H1 (cell line): ENCODE results near the gene PTPRO. TPM values are rescaled to one million over a fixed set of nuclear protein-coding genes. Genes with fewer than 3 reads are reported as not detected.

Experiments
- CTCF ChIA-PET: fragments of 300-600 bp; sonication (Branson Sonifier 250); formaldehyde crosslinking; loops from one replicate; lab custom pipeline; 2021; ENCODE audit not compliant: partially characterized antibody; lab: Charles Lee
- POLR2A ChIA-PET: fragments of 300-600 bp; sonication (Branson Sonifier 250); formaldehyde crosslinking; loops from one replicate; lab custom pipeline; 2021; ENCODE audit warnings: inconsistent platforms; ENCODE audit not compliant: partially characterized antibody; lab: Charles Lee
- DNase-seq, 2 experiments: peaks; one replicate each; pipeline versions ENCODE4 v3.0.0 to v3.0.0-alpha.2; 2010 to 2022; ENCODE audit warnings: low spot score in 2 of 2, low read depth in 1 of 2, mixed read lengths in 1 of 2
- FAIRE-seq: peaks from 2 replicates; lab custom pipeline; 2011; peaks lifted over from hg19 to GRCh38; lab: Jason Lieb, UNC
- H2AFZ ChIP-seq: 2 replicates; pipeline ENCODE4 v1.8.1; 2012; ENCODE audit warnings: low read length, inconsistent platforms
- H2AK5ac ChIP-seq: 2 replicates; pipeline ENCODE4 v1.6.1; 2013; ENCODE audit warnings: low read depth, low read length
- H2BK120ac ChIP-seq: replicated peaks from 2 replicates; pipeline ENCODE3; 2013; ENCODE audit warnings: low read depth, low read length, inconsistent platforms
- H2BK12ac ChIP-seq: 2 replicates; pipeline ENCODE4 v1.6.1; 2013; ENCODE audit warnings: low read depth, low read length
- H2BK15ac ChIP-seq: 2 replicates; pipeline ENCODE4 v1.6.1; 2013; ENCODE audit warnings: low read length
- H2BK20ac ChIP-seq: 2 replicates; pipeline ENCODE4 v1.6.1; 2013; ENCODE audit warnings: low read length
- H2BK5ac ChIP-seq: 2 replicates; pipeline ENCODE4 v1.6.1; 2013; ENCODE audit warnings: low read depth, low read length
- H3K14ac ChIP-seq: 2 replicates; pipeline ENCODE4 v1.6.1; 2013; ENCODE audit warnings: inconsistent platforms; ENCODE audit not compliant: insufficient read length
- H3K18ac ChIP-seq: 2 replicates; pipeline ENCODE4 v1.6.1; 2013; ENCODE audit warnings: low read length; ENCODE audit errors: extremely low read depth
- H3K23ac ChIP-seq: 2 replicates; pipeline ENCODE4 v1.6.1; 2013; ENCODE audit warnings: inconsistent platforms; ENCODE audit not compliant: insufficient read length
- H3K23me2 ChIP-seq: 2 replicates; pipeline ENCODE4 v1.6.1; 2013; ENCODE audit warnings: low read depth, low read length
- H3K27ac ChIP-seq: 2 replicates; pipeline ENCODE4 v1.6.1; 2011; ENCODE audit warnings: low read depth, low read length, inconsistent platforms
- H3K27me3 ChIP-seq, 4 experiments: replicated peaks in 1 of 4; 1 replicate in 1 of 4; 2 replicates in 3 of 4; pipeline versions ENCODE4 v1.6.1 to v1.8.1; 2011 to 2013; ENCODE audit warnings: low read length in 3 of 4, mild to moderate bottlenecking in 3 of 4, inconsistent platforms in 2 of 4, mixed read lengths in 2 of 4, moderate library complexity in 1 of 4; ENCODE audit not compliant: control insufficient read depth in 3 of 4, insufficient read depth in 3 of 4; ENCODE audit errors: extremely low read depth in 1 of 4
- H3K36me3 ChIP-seq, 4 experiments: 2 replicates each; pipeline versions ENCODE4 v1.6.1 to v1.8.1; 2011 to 2013; ENCODE audit warnings: mild to moderate bottlenecking in 4 of 4, low read length in 3 of 4, moderate library complexity in 2 of 4, control low read depth in 1 of 4, inconsistent platforms in 1 of 4; ENCODE audit not compliant: insufficient read depth in 4 of 4, control insufficient read depth in 2 of 4
- H3K4ac ChIP-seq: replicated peaks from 2 replicates; pipeline ENCODE3; 2013; ENCODE audit warnings: low read length, low read depth, mixed read lengths, inconsistent platforms; ENCODE audit not compliant: insufficient read length
- H3K4me1 ChIP-seq, 4 experiments: replicated peaks in 1 of 4; 1 replicate in 1 of 4; 2 replicates in 3 of 4; pipeline versions ENCODE4 v1.6.1 to v1.8.1; 2011 to 2013; ENCODE audit warnings: low read length in 3 of 4, inconsistent platforms in 2 of 4, mixed read lengths in 1 of 4; ENCODE audit not compliant: insufficient read depth in 4 of 4, control insufficient read depth in 3 of 4
- H3K4me2 ChIP-seq, 2 experiments: 2 replicates each; pipeline versions ENCODE4 v1.6.1 to v1.8.1; 2011 to 2013; ENCODE audit warnings: low read depth in 2 of 2, low read length in 2 of 2, control low read depth in 1 of 2, inconsistent platforms in 1 of 2, mild to moderate bottlenecking in 1 of 2; ENCODE audit not compliant: insufficient read depth in 1 of 2
- H3K4me3 ChIP-seq, 4 experiments: fragments of 200-600, 300-600 bp in 1 of 4; sonication (generic), shearing (Covaris generic), sonication (Bioruptor Twin) in 1 of 4; 2 replicates each; pipeline versions ENCODE4 v1.5.1 to v1.8.1; 2011 to 2016; ENCODE audit warnings: low read length in 4 of 4, low read depth in 3 of 4, control low read depth in 2 of 4, inconsistent platforms in 2 of 4, mild to moderate bottlenecking in 2 of 4, mixed read lengths in 1 of 4, moderate library complexity in 1 of 4; ENCODE audit not compliant: insufficient read depth in 2 of 4; ENCODE audit errors: extremely low read depth in 1 of 4
- H3K56ac ChIP-seq: replicated peaks from 2 replicates; pipeline ENCODE3; 2013; ENCODE audit warnings: low read depth, mild to moderate bottlenecking, mixed read lengths, low read length, inconsistent platforms; ENCODE audit not compliant: insufficient read length
- H3K79me1 ChIP-seq: 2 replicates; pipeline ENCODE4 v1.6.1; 2013; ENCODE audit warnings: low read depth, low read length, control low read depth
- H3K79me2 ChIP-seq, 2 experiments: 2 replicates each; pipeline versions ENCODE4 v1.6.1 to v1.8.1; 2012 to 2013; ENCODE audit warnings: low read length in 2 of 2, mild to moderate bottlenecking in 2 of 2, inconsistent platforms in 1 of 2; ENCODE audit not compliant: insufficient read depth in 2 of 2, control insufficient read depth in 1 of 2
- H3K9ac ChIP-seq, 4 experiments: replicated peaks in 1 of 4; 1 replicate in 1 of 4; 2 replicates in 3 of 4; pipeline versions ENCODE4 v1.6.1 to v1.8.1; 2011 to 2013; ENCODE audit warnings: low read depth in 3 of 4, low read length in 3 of 4, control low read depth in 2 of 4, mild to moderate bottlenecking in 2 of 4, moderate library complexity in 2 of 4, inconsistent platforms in 1 of 4; ENCODE audit errors: extremely low read depth in 1 of 4
- H3K9me3 ChIP-seq, 2 experiments: 2 replicates each; pipeline versions ENCODE4 v1.6.1 to v1.8.1; 2012 to 2013; ENCODE audit warnings: mild to moderate bottlenecking in 2 of 2, moderate library complexity in 2 of 2, control low read depth in 1 of 2, inconsistent platforms in 1 of 2, low read depth in 1 of 2, low read length in 1 of 2, mixed read lengths in 1 of 2; ENCODE audit not compliant: insufficient read depth in 2 of 2
- H4K20me1 ChIP-seq, 2 experiments: replicated peaks in 1 of 2; 2 replicates each; pipeline versions ENCODE3 to v1.8.1; 2011 to 2013; ENCODE audit warnings: inconsistent platforms in 2 of 2, low read length in 2 of 2, mild to moderate bottlenecking in 1 of 2; ENCODE audit not compliant: insufficient read depth in 2 of 2, control insufficient read depth in 1 of 2
- H4K5ac ChIP-seq: 2 replicates; pipeline ENCODE4 v1.6.1; 2013; ENCODE audit warnings: low read length, low read depth, mixed read lengths, inconsistent platforms; ENCODE audit not compliant: insufficient read length
- H4K8ac ChIP-seq: 2 replicates; pipeline ENCODE4 v1.8.0; 2013; ENCODE audit warnings: mild to moderate bottlenecking, moderate library complexity, low read length, inconsistent platforms; ENCODE audit not compliant: insufficient read depth; ENCODE audit errors: extremely low read depth
- H4K91ac ChIP-seq: replicated peaks from 2 replicates; pipeline ENCODE3; 2013; ENCODE audit warnings: low read length, mixed read lengths, inconsistent platforms; ENCODE audit not compliant: insufficient read length
- ATF2 ChIP-seq: IDR thresholded peaks from 2 replicates; pipeline ENCODE4 v1.6.1; 2012; ENCODE audit warnings: low read length, inconsistent platforms
- ATF3 ChIP-seq: IDR thresholded peaks from 2 replicates; pipeline ENCODE4 v1.6.1; 2011; ENCODE audit warnings: low read depth, mild to moderate bottlenecking, low read length; ENCODE audit not compliant: insufficient read depth
- CBX8 ChIP-seq: fragments of 300-800, 300-1000 bp; sonication (generic); IDR thresholded peaks from 2 replicates; pipeline ENCODE4 v1.7.1; 2016; ENCODE audit warnings: low read depth, low read length, borderline replicate concordance
- KDM1A ChIP-seq: fragments of 200-600, 300-600 bp; sonication (generic); IDR thresholded peaks from 2 replicates; pipeline ENCODE4 v1.7.1; 2016; ENCODE audit warnings: mild to moderate bottlenecking, low read length, borderline replicate concordance
- POLR2AphosphoS5 ChIP-seq: IDR thresholded peaks from 2 replicates; pipeline ENCODE4 v1.6.1; 2011; ENCODE audit warnings: low read depth, low read length
- RAD21 ChIP-seq, 2 experiments: IDR thresholded peaks in 1 of 2; conservative IDR thresholded peaks in 1 of 2; 2 replicates each; pipeline ENCODE4 v1.6.1; 2011; ENCODE audit warnings: low read depth in 2 of 2, low read length in 2 of 2, improper control_type of control experiment in 1 of 2, inconsistent platforms in 1 of 2, mild to moderate bottlenecking in 1 of 2, moderate library complexity in 1 of 2
- RFX5 ChIP-seq: IDR thresholded peaks from 2 replicates; pipeline ENCODE4 v1.6.1; 2011; ENCODE audit warnings: low read depth, low read length, improper control_type of control experiment, borderline replicate concordance
- RNF2 ChIP-seq: fragments of 200-900, 300-1000 bp; sonication (generic); IDR thresholded peaks from 2 replicates; pipeline ENCODE4 v1.7.1; 2016; ENCODE audit warnings: borderline replicate concordance, low read depth, mild to moderate bottlenecking, antibody characterized with exemption, low read length; ENCODE audit not compliant: poor library complexity, severe bottlenecking; ENCODE audit errors: missing control alignments
- SAP30 ChIP-seq: fragments of 300-600 bp; sonication (generic); IDR thresholded peaks from 2 replicates; pipeline ENCODE4 v1.7.1; 2012; ENCODE audit warnings: low read length, moderate library complexity, mild to moderate bottlenecking, inconsistent platforms; ENCODE audit not compliant: insufficient read depth, insufficient replicate concordance
- YY1 ChIP-seq: IDR thresholded peaks from 2 replicates; pipeline ENCODE4 v1.6.1; 2011; ENCODE audit warnings: low read depth, mild to moderate bottlenecking, low read length
- WGBS, 2 experiments: shearing (Covaris generic) in 1 of 2; methylation state at CpG; one replicate each; pipeline versions ENCODE4 v1.1.6 to v1.1.7; 2013 to 2015; ENCODE audit warnings: low lambda C conversion rate in 2 of 2, mixed read lengths in 2 of 2, inconsistent platforms in 1 of 2, low coverage in 1 of 2, missing lambda C conversion rate in 1 of 2; ENCODE audit not compliant: insufficient replicate concordance in 2 of 2, insufficient coverage in 1 of 2, insufficient read length in 1 of 2; ENCODE audit errors: extremely low coverage in 1 of 2, missing lambda C conversion rate in 1 of 2; 5-methylcytosine and 5-hydroxymethylcytosine counted together
- polyA plus RNA-seq, 7 experiments: library from polyadenylated mRNA; depleted of rRNA in 3 of 7; stranded (reverse) in 5 of 7; unstranded in 2 of 7; fragments of >200 nt in 5 of 7; fragments of 200-250 nt in 2 of 7; gene quantifications; 1 replicate in 5 of 7; 2 replicates in 1 of 7; 4 replicates in 1 of 7; pipeline versions ENCODE4 v1.2.1 to v1.2.3, GENCODE V29; 2011 to 2013; ENCODE audit warnings: missing spikeins in 2 of 7, mixed read lengths in 2 of 7
- total RNA-seq: library from RNA; stranded (reverse); fragmentation: NEBNext Ultra II Directional; extraction: Animal tissue kit (Norgen Biotek cat#: 25700); gene quantifications from 2 replicates; pipeline ENCODE4 v1.2.1, GENCODE V29; 2021

PTPRO gene
- total and polyA plus RNA-seq, 2 of the 8 experiments (the other 6 are each of a cell fraction or from before 2014, with no cell fraction given) = 0.73 to 1.7 TPM

GRCh38 chr12:15404485-15404884, 82.2 kb downstream of the PTPRO start:
- Histone ChIP-seq H3K4me2 (no peak overlapping the region), H4K8ac (no peak overlapping the region), H3K4me3 (no peak overlapping the region), H2BK5ac (no peak overlapping the region), H3K4ac (no peak overlapping the region), H3K23me2 (no peaks in the 10 kb centered on the region), H3K23ac (no peak overlapping the region), H4K5ac (no peak overlapping the region), H3K14ac (no peak overlapping the region), H2BK20ac (no peak overlapping the region), H3K9ac (no peak overlapping the region), H2AFZ (no peak overlapping the region), H3K27ac (no peak overlapping the region), H4K91ac (no peak overlapping the region), H2BK12ac (no peak overlapping the region), H2AK5ac (no peak overlapping the region), H3K79me1 (no peaks in the 10 kb centered on the region), H2BK15ac (no peak overlapping the region), H3K18ac (no peak overlapping the region), H3K27me3 (peaks cover 0 to 1% (median 0%) of the 10 kb centered on the region in 4 experiments; a peak in 1 of 7 replicates), H3K79me2 (no peaks in the 10 kb centered on the region), H3K4me1 (no peaks in the 10 kb centered on the region), H3K56ac (no peak overlapping the region), H2BK120ac (no peak overlapping the region), H4K20me1 (no peaks in the 10 kb centered on the region), H3K36me3 (no peaks in the 10 kb centered on the region), H3K9me3 (no peaks in the 10 kb centered on the region)
- ChIA-PET CTCF (no interaction called here), POLR2A (no interaction called here)
- FAIRE-seq (no peak), DNase-seq (no peak)
- 0% methylated on average over 1 of the region's 1 CpG; no CpG with 5 or more reads in 1 of the 2 experiments for WGBS, 2 experiments
- TF ChIP-seq RAD21 (IDR thresholded peaks at IDR 0.05 in 1 of 2, conservative IDR thresholded peaks at IDR 0.05 in 1 of 2; ENCODE audit: low read depth in 2 of 2, low read length in 2 of 2) = no peak
- no peak for TF ChIP-seq POLR2AphosphoS5
- no peak for TF ChIP-seq SAP30
- no peak for TF ChIP-seq KDM1A
- no peak for TF ChIP-seq CBX8
- TF ChIP-seq RFX5 = no peak
- TF ChIP-seq ATF2 = no peak
- TF ChIP-seq RNF2 = no peak
- no peak for TF ChIP-seq YY1
- no peak for TF ChIP-seq ATF3
